NB4 (cell line): ENCODE data around the gene FAM3B.

ENCODE experiments used
- CTCF ChIP-seq: IDR thresholded peaks from one replicate; pipeline ENCODE4 v1.5.1; 2012; ENCODE audit warnings: low read depth, low read length
- POLR2A ChIP-seq: IDR thresholded peaks from 2 replicates; pipeline ENCODE4 v1.6.1; 2011; ENCODE audit warnings: mild to moderate bottlenecking; ENCODE audit not compliant: insufficient read length; ENCODE audit errors: extremely low read depth

DNA sequence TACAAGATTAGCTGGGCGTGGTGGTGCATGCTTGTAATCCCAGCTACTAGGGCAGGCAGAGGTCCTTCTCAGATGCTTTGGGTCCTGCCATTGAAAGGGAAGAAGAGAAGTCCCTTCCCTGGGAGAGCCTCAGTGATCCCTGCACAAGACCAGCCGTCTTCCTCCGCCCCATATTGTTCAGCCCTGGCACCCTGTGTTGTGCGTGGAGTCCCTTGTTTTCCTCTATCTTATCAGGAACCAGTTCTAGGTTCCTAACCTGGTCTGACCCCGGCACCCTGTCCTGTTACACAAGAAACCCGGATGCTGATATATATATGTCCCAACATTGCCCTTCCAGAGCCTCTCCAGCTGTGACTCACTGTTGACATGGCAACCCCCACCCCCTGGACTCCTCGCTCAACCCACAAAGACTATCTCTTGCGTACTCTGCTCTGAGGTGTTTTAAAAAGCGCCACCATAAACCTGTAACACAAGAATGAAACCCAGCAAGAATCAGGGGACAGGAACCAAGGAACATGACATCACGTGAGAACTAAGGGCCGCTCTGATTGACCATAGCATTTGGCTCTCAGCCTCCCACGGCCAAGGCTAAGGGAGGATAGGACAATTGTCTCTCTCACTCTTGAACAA, 50.0 kb downstream of the FAM3B start:
- TF ChIP-seq CTCF (no peak), POLR2A (peak; percentile 16)
